ENCODE data around the gene PTBP1.

Gene PTBP1

GRCh38 chr19:798415-799075 lies 1.3 kb downstream of the PTBP1 start:
- no peak for DNase-seq

DNA sequence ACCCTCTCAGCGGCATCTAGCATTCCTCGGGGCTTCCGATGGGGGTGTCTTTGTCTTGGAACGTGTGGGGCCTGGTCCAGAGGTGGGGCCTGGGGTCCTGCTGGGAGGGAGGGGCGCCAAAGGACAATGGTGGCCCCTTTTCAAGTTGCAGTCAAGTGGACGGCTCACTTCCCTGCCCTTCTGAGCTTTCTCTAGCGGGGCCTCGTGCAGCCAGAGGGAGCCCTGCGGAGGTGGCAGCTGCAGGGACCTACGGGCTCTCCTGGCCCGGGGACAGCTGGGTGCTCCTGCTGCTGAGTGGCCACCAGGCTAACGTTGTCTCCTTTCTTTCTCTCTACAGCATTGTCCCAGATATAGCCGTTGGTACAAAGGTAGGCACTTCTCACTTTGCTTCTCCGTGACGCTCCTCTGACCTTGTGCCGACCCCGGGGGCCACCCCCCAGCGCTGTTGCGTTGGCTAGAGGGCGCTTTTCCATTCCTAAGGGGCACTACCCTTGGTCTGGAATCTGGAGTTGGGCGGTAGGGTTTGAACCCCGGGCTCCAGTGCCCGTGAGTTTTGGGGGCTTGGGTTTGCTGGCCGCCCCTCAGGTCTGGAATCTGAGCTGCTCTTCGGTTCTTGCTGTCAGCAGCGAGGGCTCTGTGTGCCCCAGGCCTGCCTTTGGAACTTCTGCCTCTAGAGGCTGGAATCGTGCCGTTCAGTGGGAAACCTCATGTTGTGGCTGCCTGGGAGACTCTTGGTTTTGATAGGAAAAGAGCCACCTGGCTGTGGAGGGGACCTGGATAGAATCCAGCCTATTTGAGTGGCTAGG lies 2.0 kb downstream of the PTBP1 start:
- no peak for DNase-seq

- no peak for DNase-seq
Measured at GRCh38 chr19:800360-801029, 3.2 kb downstream of the PTBP1 start.

- DNase-seq: no peak
Measured at GRCh38 chr19:801030-801860, 4.0 kb downstream of the PTBP1 start.

- no peak for DNase-seq
Measured at GRCh38 chr19:801861-802497, 4.7 kb downstream of the PTBP1 start.

- DNase-seq: no peak
Measured at GRCh38 chr19:802498-803098, 5.3 kb downstream of the PTBP1 start.

DNA sequence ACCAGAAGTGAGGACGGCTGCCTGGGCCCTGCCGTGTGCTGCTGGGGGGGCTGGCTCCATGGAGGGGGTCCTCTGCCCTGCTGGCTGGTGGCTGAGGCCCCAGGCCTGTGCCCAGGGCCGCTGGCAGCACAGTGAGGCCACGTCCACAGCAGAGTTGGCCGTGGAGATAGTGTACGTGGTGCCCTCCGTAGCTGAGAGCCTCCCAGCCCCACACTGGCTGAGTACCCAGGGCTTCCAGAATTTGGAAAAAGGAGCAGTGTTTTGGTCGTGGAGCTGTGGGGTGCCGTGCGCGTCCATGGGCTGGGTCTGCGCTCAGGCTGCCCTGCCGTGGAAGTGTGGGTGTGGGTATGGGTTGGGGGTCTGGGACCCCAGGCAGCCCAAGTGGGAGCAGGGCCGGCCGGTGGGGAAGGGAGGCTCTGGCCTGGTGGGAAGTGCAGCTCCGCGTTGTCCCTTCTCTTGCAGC lies 5.9 kb downstream of the PTBP1 start:
- DNase-seq: no peak

- DNase-seq: no peak
Measured at GRCh38 chr19:803686-804418, 6.6 kb downstream of the PTBP1 start.

GRCh38 chr19:804419-805165 lies 7.3 kb downstream of the PTBP1 start:
- DNase-seq: no peak

- no peak for DNase-seq
Measured at GRCh38 chr19:805166-805551, 7.9 kb downstream of the PTBP1 start.

DNA sequence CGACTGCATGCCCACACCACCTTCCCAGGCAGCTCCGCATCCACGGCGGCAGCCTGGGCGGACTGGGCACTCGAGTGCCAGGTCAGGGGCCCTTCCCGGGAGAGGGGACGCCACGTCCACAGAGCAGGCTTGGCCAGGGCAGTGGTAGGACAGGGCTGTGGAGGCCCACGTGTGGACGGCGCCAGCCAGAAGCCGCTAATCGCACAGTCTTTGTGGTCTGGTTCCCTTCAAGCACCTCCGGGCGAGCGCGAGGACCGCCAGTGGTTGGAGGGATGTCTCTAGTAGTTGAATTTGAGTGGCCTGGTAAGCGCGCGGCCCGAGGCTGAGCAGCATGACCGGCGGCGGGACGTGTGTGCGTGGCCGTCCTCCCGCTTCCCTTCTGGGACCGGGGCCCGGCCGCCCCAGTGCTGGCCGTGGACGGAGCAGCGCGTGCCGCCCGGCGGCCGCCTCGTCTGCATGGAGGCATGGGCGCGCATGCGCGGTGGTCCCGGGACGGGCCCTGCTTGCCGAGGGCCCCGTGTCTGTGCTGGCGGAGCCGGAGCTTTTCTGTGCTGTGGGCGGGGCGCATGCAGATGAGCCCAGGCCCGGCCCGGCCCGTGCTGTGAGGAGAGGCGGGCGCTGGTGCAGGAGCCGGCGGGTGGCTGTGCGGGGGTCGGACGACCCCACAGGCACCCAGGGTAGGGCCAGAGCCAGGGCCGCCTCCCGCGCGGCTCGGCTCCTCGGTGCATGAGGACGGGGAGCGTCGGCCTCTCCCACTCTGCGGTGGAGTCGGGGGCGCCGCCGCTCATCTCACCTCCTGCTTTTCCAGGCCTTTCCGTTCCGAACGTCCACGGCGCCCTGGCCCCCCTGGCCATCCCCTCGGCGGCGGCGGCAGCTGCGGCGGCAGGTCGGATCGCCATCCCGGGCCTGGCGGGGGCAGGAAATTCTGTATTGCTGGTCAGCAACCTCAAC lies 8.6 kb downstream of the PTBP1 start:
- no peak for DNase-seq

DNA sequence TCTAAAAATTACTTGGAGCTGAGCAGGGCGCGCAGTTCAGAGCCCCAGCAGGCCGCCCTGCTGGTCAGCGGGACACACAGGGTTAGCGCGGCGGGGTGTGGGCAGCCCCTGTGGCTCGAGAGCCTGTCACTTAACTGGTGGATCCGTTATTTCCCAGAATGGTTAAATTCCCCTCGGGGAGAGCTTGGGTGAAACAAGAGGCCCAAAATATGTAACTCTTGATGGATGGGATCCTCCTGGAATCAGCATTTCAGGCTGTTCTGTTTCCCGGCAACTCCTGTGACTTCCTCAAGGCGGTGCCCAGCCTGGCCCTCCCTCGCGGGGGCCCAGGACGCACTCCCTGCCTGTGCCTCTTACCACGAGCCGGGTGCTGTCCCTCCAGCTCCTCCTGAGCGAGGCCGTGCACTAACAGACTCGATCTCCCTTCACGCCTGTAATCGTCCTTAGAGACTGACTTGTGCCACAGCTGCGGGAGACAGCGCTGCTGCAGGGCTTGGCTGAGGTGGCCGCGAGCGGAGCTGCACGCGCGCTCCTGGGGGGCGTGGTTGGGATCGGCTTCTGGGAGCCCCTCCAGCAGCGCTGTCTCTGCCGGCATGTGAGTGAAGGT lies 9.7 kb downstream of the PTBP1 start:
- no peak for DNase-seq

GRCh38 chr19:807627-808422 lies 10.6 kb downstream of the PTBP1 start:
- no peak for DNase-seq

GRCh38 chr19:808423-808775 lies 11.1 kb downstream of the PTBP1 start:
- DNase-seq: no peak

DNA sequence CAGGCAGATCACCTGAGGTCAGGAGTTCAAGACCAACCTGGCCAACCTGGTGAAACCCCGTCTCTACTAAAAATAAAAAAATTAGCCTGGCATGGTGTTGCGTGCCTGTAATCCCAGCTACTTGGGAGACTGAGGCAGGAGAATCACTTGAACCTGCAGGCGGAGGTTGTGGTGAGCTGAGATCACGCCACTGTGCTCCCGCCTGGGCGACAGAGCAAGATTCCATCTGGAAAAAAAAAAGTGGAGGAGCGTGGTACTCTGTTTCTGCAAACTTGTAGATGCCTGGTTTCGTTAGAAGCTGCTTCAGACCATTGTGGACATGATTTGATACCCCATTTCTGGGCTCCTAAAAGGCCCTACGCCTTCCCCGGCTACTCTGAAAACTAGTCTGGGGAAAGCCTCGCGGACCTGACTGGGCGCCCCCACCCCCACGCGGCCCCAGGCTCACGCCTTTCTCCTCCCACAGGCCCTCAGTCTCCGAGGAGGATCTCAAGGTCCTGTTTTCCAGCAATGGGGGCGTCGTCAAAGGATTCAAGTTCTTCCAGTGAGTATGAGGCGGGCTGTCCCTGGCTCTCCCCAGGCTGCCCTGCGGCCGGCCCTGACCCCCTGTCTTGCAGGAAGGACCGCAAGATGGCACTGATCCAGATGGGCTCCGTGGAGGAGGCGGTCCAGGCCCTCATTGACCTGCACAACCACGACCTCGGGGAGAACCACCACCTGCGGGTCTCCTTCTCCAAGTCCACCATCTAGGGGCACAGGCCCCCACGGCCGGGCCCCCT lies 13.0 kb downstream of the PTBP1 start:
- DNase-seq: no peak

DNA sequence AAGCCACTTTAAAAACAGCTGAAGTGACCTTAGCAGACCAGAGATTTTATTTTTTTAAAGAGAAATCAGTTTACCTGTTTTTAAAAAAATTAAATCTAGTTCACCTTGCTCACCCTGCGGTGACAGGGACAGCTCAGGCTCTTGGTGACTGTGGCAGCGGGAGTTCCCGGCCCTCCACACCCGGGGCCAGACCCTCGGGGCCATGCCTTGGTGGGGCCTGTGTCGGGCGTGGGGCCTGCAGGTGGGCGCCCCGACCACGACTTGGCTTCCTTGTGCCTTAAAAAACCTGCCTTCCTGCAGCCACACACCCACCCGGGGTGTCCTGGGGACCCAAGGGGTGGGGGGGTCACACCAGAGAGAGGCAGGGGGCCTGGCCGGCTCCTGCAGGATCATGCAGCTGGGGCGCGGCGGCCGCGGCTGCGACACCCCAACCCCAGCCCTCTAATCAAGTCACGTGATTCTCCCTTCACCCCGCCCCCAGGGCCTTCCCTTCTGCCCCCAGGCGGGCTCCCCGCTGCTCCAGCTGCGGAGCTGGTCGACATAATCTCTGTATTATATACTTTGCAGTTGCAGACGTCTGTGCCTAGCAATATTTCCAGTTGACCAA lies 13.7 kb downstream of the PTBP1 start:
- DNase-seq: no peak

DNA sequence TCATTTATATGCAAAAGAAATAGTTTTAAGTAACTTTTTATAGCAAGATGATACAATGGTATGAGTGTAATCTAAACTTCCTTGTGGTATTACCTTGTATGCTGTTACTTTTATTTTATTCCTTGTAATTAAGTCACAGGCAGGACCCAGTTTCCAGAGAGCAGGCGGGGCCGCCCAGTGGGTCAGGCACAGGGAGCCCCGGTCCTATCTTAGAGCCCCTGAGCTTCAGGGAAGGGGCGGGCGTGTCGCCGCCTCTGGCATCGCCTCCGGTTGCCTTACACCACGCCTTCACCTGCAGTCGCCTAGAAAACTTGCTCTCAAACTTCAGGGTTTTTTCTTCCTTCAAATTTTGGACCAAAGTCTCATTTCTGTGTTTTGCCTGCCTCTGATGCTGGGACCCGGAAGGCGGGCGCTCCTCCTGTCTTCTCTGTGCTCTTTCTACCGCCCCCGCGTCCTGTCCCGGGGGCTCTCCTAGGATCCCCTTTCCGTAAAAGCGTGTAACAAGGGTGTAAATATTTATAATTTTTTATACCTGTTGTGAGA lies 14.3 kb downstream of the PTBP1 start:
- no peak for DNase-seq
